GM12873 (cell line): Measurements from ENCODE around the gene ASTE1.

Experiments
- CTCF ChIP-seq: IDR thresholded peaks from 2 replicates; pipeline ENCODE4 v1.5.1; 2012; ENCODE audit warnings: low read depth, mild to moderate bottlenecking, moderate library complexity, low read length, control low read depth; ENCODE audit not compliant: insufficient read depth; ENCODE audit errors: missing control alignments

ASTE1 gene

GRCh38 chr3:131026321-131027151 is at the start of gene ASTE1, which contains the start of gene NEK11:
TSS of gene ASTE1 (minus strand) at chr3:131026825. CDS start at chr3:131025306, 1,519 bp downstream.
TSS of gene NEK11 (plus strand) at chr3:131026877. CDS start at chr3:131029709, 2,832 bp downstream.
- no peak for TF ChIP-seq CTCF

GRCh38 chr3:131075632-131076328 is 49.2 kb upstream of the ASTE1 start:
- TF ChIP-seq CTCF: no peak

GRCh38 chr3:131072845-131073244 is 46.2 kb upstream of the ASTE1 start:
- TF ChIP-seq CTCF: no peak

DNA sequence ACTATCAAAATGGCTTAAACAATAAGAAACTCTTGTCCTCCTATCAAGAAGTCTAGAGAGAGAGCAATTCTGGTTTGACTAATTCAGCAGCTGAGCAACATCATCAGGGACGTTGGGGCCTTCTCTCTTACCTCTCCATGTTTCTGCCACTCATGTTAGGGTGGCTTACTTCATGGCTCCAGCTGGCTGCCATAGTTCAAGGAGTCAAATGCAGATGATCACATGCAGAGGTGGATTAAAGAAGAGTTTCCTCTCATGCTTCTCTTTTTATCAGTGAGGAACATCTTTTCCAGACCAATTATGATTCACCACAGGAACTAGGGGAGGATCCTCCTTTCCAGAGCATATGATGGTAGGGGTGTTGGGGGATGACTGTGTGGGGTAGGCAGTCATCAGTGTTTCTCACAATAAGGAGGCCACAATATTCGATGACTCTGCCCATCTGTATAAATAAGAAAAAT is 45.5 kb upstream of the ASTE1 start:
- TF ChIP-seq CTCF: no peak

- TF ChIP-seq CTCF: no peak
Observed at GRCh38 chr3:131067983-131068382, 41.4 kb upstream of the ASTE1 start.

DNA sequence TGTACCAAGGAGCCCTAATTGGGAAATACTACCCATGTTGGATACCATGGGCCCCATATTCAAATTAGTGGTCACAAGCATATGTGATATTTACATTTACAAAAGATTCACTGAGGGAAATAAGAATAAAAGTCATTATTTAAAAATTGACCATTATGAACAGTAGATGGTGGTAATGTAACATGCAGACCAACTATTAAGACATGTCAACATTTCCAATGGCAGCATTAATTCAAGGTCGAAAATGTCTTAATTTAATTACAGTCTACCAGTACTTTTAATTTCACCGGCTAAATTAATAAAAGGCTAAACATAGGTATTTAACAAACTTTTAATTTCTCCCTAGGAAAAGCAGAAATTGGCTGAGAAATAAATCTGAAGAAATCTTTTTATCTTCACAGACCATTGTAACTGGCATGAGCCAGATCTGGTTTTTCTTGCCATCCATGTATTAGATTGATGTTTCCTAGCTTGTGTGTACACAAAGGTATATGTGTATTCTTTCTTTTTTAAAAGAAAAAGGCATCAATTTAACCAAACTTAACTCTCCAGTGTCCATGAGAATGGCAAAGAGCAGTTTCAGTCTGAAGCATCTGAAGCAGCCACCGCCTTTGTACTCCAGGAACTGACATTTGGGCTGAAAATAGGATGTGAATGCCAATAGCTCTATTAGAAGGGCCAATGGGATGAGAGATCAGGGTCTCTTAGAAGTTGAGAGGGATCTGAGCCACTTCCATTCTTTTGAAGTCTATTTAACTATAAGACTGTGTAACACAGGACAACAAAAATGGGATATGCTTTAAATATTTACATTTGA is 26.6 kb upstream of the ASTE1 start:
- TF ChIP-seq CTCF: peak; percentile 12
